ENCODE results near the gene MYH6. TPM values are rescaled to one million over a fixed set of nuclear protein-coding genes. Genes with fewer than 3 reads are reported as not detected.

Gene MYH6
- total RNA-seq, 1 experiment from 2014 or later: 0.07 TPM

- H2BK5ac ChIP-seq (ENCODE audit: insufficient read length, low read length): no peak overlapping the region
- no peak overlapping the region for H3T11ph ChIP-seq (ENCODE audit: low read length)
- H2AK5ac ChIP-seq (ENCODE audit: insufficient read length, low read length): no peak overlapping the region
- WGBS (ENCODE audit: extremely low coverage, insufficient read length, low lambda C conversion rate): no CpG with 5 or more reads among the region's 9 CpGs
- H3K14ac ChIP-seq (ENCODE audit: insufficient read depth, low read length): peak overlapping the region; percentile 45; the same call in 1 of the 2 replicates
- DNase-seq: peak; percentile 29
- H2BK15ac ChIP-seq (ENCODE audit: low read depth, low read length): no peak overlapping the region
- H3K9ac ChIP-seq (ENCODE audit: extremely low read depth, insufficient read length, low read length): no peak overlapping the region
- no peak overlapping the region for H4K91ac ChIP-seq (ENCODE audit: insufficient read length, low read depth, low read length)
- Mint-ChIP-seq H3K4me1 (peaks cover 34 to 39% of the 10 kb centered on the region in 2 experiments), H3K9me3 (no peaks in the 10 kb centered on the region; a peak in 1 of 5 replicates), H3K27ac (peak overlapping the region in 2 of 3 experiments; percentile 74 to 89; a peak in 5 of 7 replicates), H3K4me3 (peak overlapping the region in 1 of 2 experiments; percentile 8; a peak in 1 of 5 replicates), H3K27me3 (ENCODE audit: low read depth) (peaks cover 39% of the 10 kb centered on the region), H3K36me3 (ENCODE audit: insufficient read depth in 1 of 3, low read depth in 3 of 3) (no peaks in the 10 kb centered on the region)
- no peak overlapping the region for H2AFZ ChIP-seq (ENCODE audit: low read length)
- no peaks in the 10 kb centered on the region for H3K79me2 ChIP-seq (ENCODE audit: insufficient read depth, low read length)
- no peak overlapping the region for H3K27ac ChIP-seq (ENCODE audit: insufficient read length, low read depth, low read length)
- H3K4ac ChIP-seq (ENCODE audit: low read depth, low read length): no peak overlapping the region
- H3K56ac ChIP-seq (ENCODE audit: insufficient read length, low read depth, low read length): no peak overlapping the region
- H3K18ac ChIP-seq (ENCODE audit: insufficient read length, low read depth, low read length): peak overlapping the region; percentile 56
- no peak for TF ChIP-seq CTCF (conservative IDR thresholded peaks at IDR 0.05)
- H3K27me3 ChIP-seq (ENCODE audit: insufficient read depth, low read length): no peaks in the 10 kb centered on the region; the same call in 1 of the 2 replicates
- H4K8ac ChIP-seq (replicated peaks; ENCODE audit: insufficient read length, low read depth, low read length): no peak overlapping the region
- H2BK20ac ChIP-seq (ENCODE audit: low read depth, low read length, poor library complexity, severe bottlenecking): no peak overlapping the region
- no peak overlapping the region for H2BK12ac ChIP-seq (ENCODE audit: insufficient read length, low read depth, low read length)
- no peaks in the 10 kb centered on the region for H3K23me2 ChIP-seq (ENCODE audit: insufficient read length, low read depth, low read length, poor library complexity, severe bottlenecking)
- no peaks in the 10 kb centered on the region for H4K20me1 ChIP-seq (ENCODE audit: control insufficient read depth, insufficient read depth, insufficient read length)
- no peak overlapping the region for H4K5ac ChIP-seq (ENCODE audit: insufficient read length, low read depth, low read length)
- H3K23ac ChIP-seq (ENCODE audit: insufficient read length, low read depth, low read length): no peak overlapping the region
- no peaks in the 10 kb centered on the region for H3K79me1 ChIP-seq (ENCODE audit: insufficient read depth, low read depth, low read length, poor library complexity, severe bottlenecking)
- H3K9me3 ChIP-seq (ENCODE audit: control insufficient read depth, low read depth, low read length): no peaks in the 10 kb centered on the region
- no peaks in the 10 kb centered on the region for H3K4me1 ChIP-seq (ENCODE audit: insufficient read depth, low read length)
- H3K4me2 ChIP-seq (ENCODE audit: insufficient read depth, insufficient read length, low read length): no peak overlapping the region
- no peak overlapping the region for H2BK120ac ChIP-seq (ENCODE audit: low read depth, low read length, poor library complexity, severe bottlenecking)
These were observed 34.8 kb upstream of the MYH6 start for GRCh38 chr14:23442721-23443356.
